Stimulated activated CD4-positive, alpha-beta T cell treated with anti-CD3 and anti-CD28 coated beads, Interleukin-1b, Interleukin-23, amount 100 ng/mL, for 1 hour (primary cell): Measurements from ENCODE around the gene CYP17A1.

Source experiments
- DNase-seq, 2 donors: peaks; one replicate each; pipeline ENCODE4 v3.0.0-alpha.2; 2020; ENCODE audit warnings: low read depth in 2 of 2

The CYP17A1 gene

GRCh38 chr10:102804382-102805055, 32.7 kb downstream of the CYP17A1 start:
- DNase-seq: no peak

- DNase-seq: no peak
Observed at GRCh38 chr10:102802920-102803534, 34.2 kb downstream of the CYP17A1 start.

- no peak for DNase-seq
Observed at GRCh38 chr10:102801978-102802377, 35.2 kb downstream of the CYP17A1 start.

- DNase-seq: no peak
Observed at GRCh38 chr10:102801496-102801895, 35.7 kb downstream of the CYP17A1 start.

GRCh38 chr10:102800611-102801335, 36.4 kb downstream of the CYP17A1 start:
- DNase-seq: no peak

GRCh38 chr10:102799691-102800471, 37.3 kb downstream of the CYP17A1 start:
- no peak for DNase-seq

- no peak for DNase-seq
Observed at GRCh38 chr10:102796407-102797176, 40.6 kb downstream of the CYP17A1 start.

GRCh38 chr10:102795453-102796406, 41.5 kb downstream of the CYP17A1 start:
- DNase-seq: no peak

- no peak for DNase-seq
Observed at GRCh38 chr10:102791754-102792395, 45.3 kb downstream of the CYP17A1 start.

- no peak for DNase-seq
Observed at GRCh38 chr10:102785818-102786217, 51.4 kb downstream of the CYP17A1 start.

GRCh38 chr10:102783568-102783967, 53.6 kb downstream of the CYP17A1 start:
- DNase-seq: no peak

GRCh38 chr10:102782673-102783551, 54.3 kb downstream of the CYP17A1 start:
- no peak for DNase-seq

- DNase-seq: no peak
Observed at GRCh38 chr10:102781921-102782557, 55.2 kb downstream of the CYP17A1 start.

- no peak for DNase-seq
Observed at GRCh38 chr10:102781090-102781920, 55.9 kb downstream of the CYP17A1 start.
